Fibroblast of lung (primary cell): ENCODE results near the gene ANKRD31.
"Not testable (repeated sequence)": the region's sequence is repeated elsewhere in the genome, so short reads cannot be mapped to it uniquely, and the experiment has no call there.

ENCODE experiments used
- EZH2 ChIP-seq: IDR thresholded peaks from 2 replicates; pipeline ENCODE4 v1.5.1; 2012; ENCODE audit warnings: low read length, control low read depth, mild to moderate bottlenecking; ENCODE audit errors: missing control alignments
- TF ChIP-seq, protein P1 (sequence below), 2 donors: IDR thresholded peaks in 1 of 2; conservative IDR thresholded peaks in 1 of 2; 1 replicate in 1 of 2; 2 replicates in 1 of 2; pipeline ENCODE4 v1.5.1; 2011 to 2012; ENCODE audit warnings: low read length in 2 of 2, control low read depth in 1 of 2, inconsistent platforms in 1 of 2, low read depth in 1 of 2, mild to moderate bottlenecking in 1 of 2

DNA sequence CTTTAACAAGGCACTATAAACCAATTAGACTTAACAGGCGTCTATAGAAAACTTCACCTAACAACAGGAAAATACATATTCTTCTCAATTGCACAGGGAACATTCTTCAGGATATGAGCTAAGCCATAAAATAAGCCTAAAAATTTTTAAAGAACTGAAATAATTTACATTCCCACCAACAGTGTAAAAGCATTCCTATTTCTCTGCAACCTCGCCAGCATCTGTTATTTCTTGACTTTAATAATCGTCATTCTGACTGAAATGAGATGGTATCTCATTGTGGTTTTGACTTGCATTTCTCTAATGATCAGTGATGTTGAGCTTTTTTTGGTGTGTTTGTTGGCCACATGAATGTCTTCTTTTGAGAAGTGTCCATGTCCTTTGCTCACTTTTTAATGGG, 140.7 kb downstream of the ANKRD31 start:
- TF ChIP-seq, protein P1, sequence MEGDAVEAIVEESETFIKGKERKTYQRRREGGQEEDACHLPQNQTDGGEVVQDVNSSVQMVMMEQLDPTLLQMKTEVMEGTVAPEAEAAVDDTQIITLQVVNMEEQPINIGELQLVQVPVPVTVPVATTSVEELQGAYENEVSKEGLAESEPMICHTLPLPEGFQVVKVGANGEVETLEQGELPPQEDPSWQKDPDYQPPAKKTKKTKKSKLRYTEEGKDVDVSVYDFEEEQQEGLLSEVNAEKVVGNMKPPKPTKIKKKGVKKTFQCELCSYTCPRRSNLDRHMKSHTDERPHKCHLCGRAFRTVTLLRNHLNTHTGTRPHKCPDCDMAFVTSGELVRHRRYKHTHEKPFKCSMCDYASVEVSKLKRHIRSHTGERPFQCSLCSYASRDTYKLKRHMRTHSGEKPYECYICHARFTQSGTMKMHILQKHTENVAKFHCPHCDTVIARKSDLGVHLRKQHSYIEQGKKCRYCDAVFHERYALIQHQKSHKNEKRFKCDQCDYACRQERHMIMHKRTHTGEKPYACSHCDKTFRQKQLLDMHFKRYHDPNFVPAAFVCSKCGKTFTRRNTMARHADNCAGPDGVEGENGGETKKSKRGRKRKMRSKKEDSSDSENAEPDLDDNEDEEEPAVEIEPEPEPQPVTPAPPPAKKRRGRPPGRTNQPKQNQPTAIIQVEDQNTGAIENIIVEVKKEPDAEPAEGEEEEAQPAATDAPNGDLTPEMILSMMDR (conservative IDR thresholded peaks at IDR 0.05 in 1 of 2, IDR thresholded peaks at IDR 0.05 in 1 of 2; ENCODE audit: low read depth in 1 of 2, low read length in 2 of 2), result not testable (repeated sequence)
- TF ChIP-seq EZH2, result not testable (repeated sequence)
